ENCODE data around the gene CDPF1. TPM values are rescaled to one million over a fixed set of nuclear protein-coding genes. Genes with fewer than 3 reads are reported as not detected.

Gene CDPF1
- polyA plus RNA-seq, 1 donor (not counting 4 experiments of a cell fraction or from before 2014, with no cell fraction given), result 5.9 TPM

GRCh38 chr22:46225631-46226030, 24.5 kb downstream of the CDPF1 start:
- TF ChIP-seq, protein P1, sequence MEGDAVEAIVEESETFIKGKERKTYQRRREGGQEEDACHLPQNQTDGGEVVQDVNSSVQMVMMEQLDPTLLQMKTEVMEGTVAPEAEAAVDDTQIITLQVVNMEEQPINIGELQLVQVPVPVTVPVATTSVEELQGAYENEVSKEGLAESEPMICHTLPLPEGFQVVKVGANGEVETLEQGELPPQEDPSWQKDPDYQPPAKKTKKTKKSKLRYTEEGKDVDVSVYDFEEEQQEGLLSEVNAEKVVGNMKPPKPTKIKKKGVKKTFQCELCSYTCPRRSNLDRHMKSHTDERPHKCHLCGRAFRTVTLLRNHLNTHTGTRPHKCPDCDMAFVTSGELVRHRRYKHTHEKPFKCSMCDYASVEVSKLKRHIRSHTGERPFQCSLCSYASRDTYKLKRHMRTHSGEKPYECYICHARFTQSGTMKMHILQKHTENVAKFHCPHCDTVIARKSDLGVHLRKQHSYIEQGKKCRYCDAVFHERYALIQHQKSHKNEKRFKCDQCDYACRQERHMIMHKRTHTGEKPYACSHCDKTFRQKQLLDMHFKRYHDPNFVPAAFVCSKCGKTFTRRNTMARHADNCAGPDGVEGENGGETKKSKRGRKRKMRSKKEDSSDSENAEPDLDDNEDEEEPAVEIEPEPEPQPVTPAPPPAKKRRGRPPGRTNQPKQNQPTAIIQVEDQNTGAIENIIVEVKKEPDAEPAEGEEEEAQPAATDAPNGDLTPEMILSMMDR (optimal IDR thresholded peaks at IDR 0.05 in 1 of 3, IDR thresholded peaks at IDR 0.05 in 1 of 3, conservative IDR thresholded peaks at IDR 0.05 in 1 of 3; ENCODE audit: extremely low read depth in 1 of 3, insufficient read depth in 2 of 3, low read length in 3 of 3), result no peak
- H3K27ac ChIP-seq (ENCODE audit: control insufficient read depth, insufficient read depth, low read length), result no peak overlapping the region
- peaks cover 0 to 3% of the 10 kb centered on the region in 2 experiments for H3K36me3 ChIP-seq (ENCODE audit: control insufficient read depth in 2 of 2, extremely low read depth in 1 of 2, insufficient read depth in 2 of 2, low read length in 2 of 2)
- H3K79me2 ChIP-seq (ENCODE audit: control insufficient read depth, insufficient read depth, low read length), result no peaks in the 10 kb centered on the region
- dilution Hi-C loops (cut with MboI; ENCODE audit: extremely low pct_ligation_motif_present, low sequenced_read_pairs), result no loop called here
- no peak overlapping the region for H3K4me2 ChIP-seq (ENCODE audit: control insufficient read depth, extremely low read depth, insufficient read depth, low read depth, low read length)
- no peak overlapping the region for H3K4me3 ChIP-seq (ENCODE audit: control insufficient read depth in 2 of 3, extremely low read depth in 1 of 3, insufficient read depth in 2 of 3, low read depth in 1 of 3, low read length in 3 of 3)
- no peak for FAIRE-seq
- no peak overlapping the region for H2AFZ ChIP-seq (ENCODE audit: control insufficient read depth, low read length)
- no peak for DNase-seq (ENCODE audit: low read depth, low spot score)
- H3K9me1 ChIP-seq (ENCODE audit: control insufficient read depth, extremely low read depth, insufficient read depth, low read length), result peaks cover 2% of the 10 kb centered on the region
- H3K27me3 ChIP-seq (ENCODE audit: control insufficient read depth, extremely low read depth, insufficient read depth, low read length), result no peaks in the 10 kb centered on the region
- H3K4me1 ChIP-seq (ENCODE audit: control insufficient read depth, extremely low read depth, insufficient read depth, low read length), result no peaks in the 10 kb centered on the region
- H3K9ac ChIP-seq (ENCODE audit: control insufficient read depth, extremely low read depth, insufficient read depth, low read length), result no peak overlapping the region
- H3K9me3 ChIP-seq (ENCODE audit: control insufficient read depth, low read depth, low read length), result no peaks in the 10 kb centered on the region
- H4K20me1 ChIP-seq (ENCODE audit: control insufficient read depth, extremely low read depth, insufficient read depth, low read length), result no peaks in the 10 kb centered on the region

DNA sequence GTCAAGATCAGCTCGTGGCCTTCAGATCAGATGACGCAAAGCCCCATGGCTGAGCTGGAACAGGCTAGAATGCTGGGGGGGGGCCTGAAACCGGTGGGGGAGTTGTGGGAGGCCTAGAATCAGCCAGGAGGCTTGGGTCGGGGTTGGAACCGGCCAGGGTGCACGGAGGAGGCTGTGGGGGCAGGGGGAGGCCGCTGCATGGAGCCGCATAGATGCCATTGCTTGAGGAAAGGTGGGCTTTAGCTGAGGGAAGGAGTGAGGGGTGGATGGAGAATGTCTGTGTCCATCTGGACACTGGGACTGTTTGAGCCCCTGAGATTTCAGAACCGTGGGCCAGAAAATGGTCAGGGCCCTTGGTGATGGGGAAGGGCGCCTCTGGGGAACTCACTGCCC, 25.2 kb downstream of the CDPF1 start:
- H3K4me3 ChIP-seq (ENCODE audit: control insufficient read depth in 2 of 3, extremely low read depth in 1 of 3, insufficient read depth in 2 of 3, low read depth in 1 of 3, low read length in 3 of 3), result no peak overlapping the region
- no peak overlapping the region for H3K4me2 ChIP-seq (ENCODE audit: control insufficient read depth, extremely low read depth, insufficient read depth, low read depth, low read length)
- no peak overlapping the region for H2AFZ ChIP-seq (ENCODE audit: control insufficient read depth, low read length)
- no peaks in the 10 kb centered on the region for H3K79me2 ChIP-seq (ENCODE audit: control insufficient read depth, insufficient read depth, low read length)
- no peaks in the 10 kb centered on the region for H3K4me1 ChIP-seq (ENCODE audit: control insufficient read depth, extremely low read depth, insufficient read depth, low read length)
- peaks cover 0 to 3% of the 10 kb centered on the region in 2 experiments for H3K36me3 ChIP-seq (ENCODE audit: control insufficient read depth in 2 of 2, extremely low read depth in 1 of 2, insufficient read depth in 2 of 2, low read length in 2 of 2)
- FAIRE-seq, result no peak
- no peaks in the 10 kb centered on the region for H3K9me3 ChIP-seq (ENCODE audit: control insufficient read depth, low read depth, low read length)
- H4K20me1 ChIP-seq (ENCODE audit: control insufficient read depth, extremely low read depth, insufficient read depth, low read length), result no peaks in the 10 kb centered on the region
- DNase-seq (ENCODE audit: low read depth, low spot score), result no peak
- H3K9ac ChIP-seq (ENCODE audit: control insufficient read depth, extremely low read depth, insufficient read depth, low read length), result no peak overlapping the region
- H3K9me1 ChIP-seq (ENCODE audit: control insufficient read depth, extremely low read depth, insufficient read depth, low read length), result peaks cover 2% of the 10 kb centered on the region
- H3K27me3 ChIP-seq (ENCODE audit: control insufficient read depth, extremely low read depth, insufficient read depth, low read length), result no peaks in the 10 kb centered on the region
- TF ChIP-seq EZH2 (IDR thresholded peaks at IDR 0.05; ENCODE audit: low read length), result no peak
- TF ChIP-seq, protein P1 (optimal IDR thresholded peaks at IDR 0.05 in 1 of 3, IDR thresholded peaks at IDR 0.05 in 1 of 3, conservative IDR thresholded peaks at IDR 0.05 in 1 of 3; ENCODE audit: extremely low read depth in 1 of 3, insufficient read depth in 2 of 3, low read length in 3 of 3), result no peak
- H3K27ac ChIP-seq (ENCODE audit: control insufficient read depth, insufficient read depth, low read length), result no peak overlapping the region
- dilution Hi-C loops (cut with MboI; ENCODE audit: extremely low pct_ligation_motif_present, low sequenced_read_pairs), result no loop called here

All from keratinocyte (primary cell).